CD14-positive monocyte (primary cell): ENCODE results near the gene GLB1L. TPM values are rescaled to one million over a fixed set of nuclear protein-coding genes. Genes with fewer than 3 reads are reported as not detected.

ENCODE experiments used
- DNase-seq, 3 donors: peaks; one replicate each; pipeline ENCODE4 v3.0.0-alpha.2; 2011 to 2022
- H2AFZ ChIP-seq: 2 replicates; pipeline ENCODE4 v1.6.0; 2012; ENCODE audit warnings: mild to moderate bottlenecking, low read depth, low read length, inconsistent platforms; ENCODE audit not compliant: insufficient read depth, poor library complexity, severe bottlenecking
- H3K27ac ChIP-seq, 2 donors: 1 replicate in 1 of 2; 2 replicates in 1 of 2; pipeline ENCODE4 v1.5.1; 2012 to 2013; ENCODE audit warnings: low read length in 2 of 2, control low read depth in 1 of 2, inconsistent platforms in 1 of 2, low read depth in 1 of 2, mild to moderate bottlenecking in 1 of 2
- H3K27me3 ChIP-seq, 2 donors: one replicate each; pipeline versions ENCODE4 v1.6.0 to v1.6.1; 2011 to 2013; ENCODE audit warnings: low read length in 2 of 2; ENCODE audit not compliant: control insufficient read depth in 2 of 2, insufficient read depth in 2 of 2
- H3K36me3 ChIP-seq, 2 donors: replicated peaks in 1 of 2; 1 replicate in 1 of 2; 2 replicates in 1 of 2; pipeline versions ENCODE4 v1.5.1 to v1.6.1; 2012 to 2013; ENCODE audit warnings: low read length in 2 of 2, control low read depth in 1 of 2, inconsistent platforms in 1 of 2, mild to moderate bottlenecking in 1 of 2; ENCODE audit not compliant: insufficient read depth in 2 of 2, control insufficient read depth in 1 of 2
- H3K4me1 ChIP-seq, 2 donors: 1 replicate in 1 of 2; 2 replicates in 1 of 2; pipeline versions ENCODE4 v1.5.1 to v1.6.1; 2012 to 2013; ENCODE audit warnings: low read length in 2 of 2, control low read depth in 1 of 2, inconsistent platforms in 1 of 2, mild to moderate bottlenecking in 1 of 2, moderate library complexity in 1 of 2; ENCODE audit not compliant: insufficient read depth in 2 of 2, control insufficient read depth in 1 of 2
- H3K4me2 ChIP-seq: replicated peaks from 2 replicates; pipeline ENCODE3; 2012; ENCODE audit warnings: low read length, moderate library complexity, mild to moderate bottlenecking; ENCODE audit not compliant: poor library complexity, severe bottlenecking; ENCODE audit errors: extremely low read depth
- H3K4me3 ChIP-seq, 3 experiments: fragments of 200-600 bp in 1 of 3; sonication (generic) in 1 of 3; replicated peaks in 1 of 3; 1 replicate in 2 of 3; 2 replicates in 1 of 3; pipeline ENCODE4 v1.5.1; 2011 to 2013; ENCODE audit warnings: low read length in 3 of 3, mild to moderate bottlenecking in 3 of 3, control low read depth in 2 of 3, low read depth in 2 of 3, inconsistent platforms in 1 of 3, moderate library complexity in 1 of 3
- H3K79me2 ChIP-seq: 2 replicates; pipeline ENCODE4 v1.6.0; 2012; ENCODE audit warnings: mild to moderate bottlenecking, control low read depth, inconsistent platforms, low read length, moderate library complexity; ENCODE audit not compliant: insufficient read depth
- H3K9ac ChIP-seq: 2 replicates; pipeline ENCODE4 v1.6.0; 2017; ENCODE audit warnings: low read length, mild to moderate bottlenecking; ENCODE audit not compliant: insufficient read depth, poor library complexity, severe bottlenecking
- H3K9me3 ChIP-seq, 2 donors: replicated peaks in 1 of 2; 1 replicate in 1 of 2; 2 replicates in 1 of 2; pipeline versions ENCODE4 v1.5.1 to v1.6.1; 2012 to 2013; ENCODE audit warnings: low read length in 2 of 2, control low read depth in 1 of 2; ENCODE audit not compliant: control insufficient read depth in 1 of 2, insufficient read depth in 1 of 2
- H4K20me1 ChIP-seq: 2 replicates; pipeline ENCODE4 v1.6.0; 2012; ENCODE audit warnings: mild to moderate bottlenecking, low read length, control low read depth, moderate library complexity; ENCODE audit not compliant: insufficient read depth
- H3K27ac Mint-ChIP-seq, 7 donors: one replicate each; pipeline ENCODE4 v1.8.0; 2020; ENCODE audit warnings: mild to moderate bottlenecking in 7 of 7, mixed read lengths in 7 of 7, moderate library complexity in 6 of 7, inconsistent platforms in 2 of 7
- H3K27me3 Mint-ChIP-seq, 3 donors: one replicate each; pipeline ENCODE4 v1.8.0; 2021 to 2022; ENCODE audit warnings: low read depth in 3 of 3, mild to moderate bottlenecking in 3 of 3, mixed read lengths in 3 of 3, moderate library complexity in 3 of 3, inconsistent platforms in 1 of 3
- H3K36me3 Mint-ChIP-seq, 2 donors: one replicate each; pipeline ENCODE4 v1.8.0; 2020; ENCODE audit warnings: mixed read lengths in 2 of 2, inconsistent platforms in 1 of 2, mild to moderate bottlenecking in 1 of 2
- H3K4me1 Mint-ChIP-seq: one replicate; pipeline ENCODE4 v1.8.0; 2020; ENCODE audit warnings: mild to moderate bottlenecking, mixed read lengths
- H3K4me3 Mint-ChIP-seq, 2 donors: one replicate each; pipeline ENCODE4 v1.8.0; 2020; ENCODE audit warnings: mild to moderate bottlenecking in 2 of 2, mixed read lengths in 2 of 2, moderate library complexity in 1 of 2
- H3K9me3 Mint-ChIP-seq, 7 donors: one replicate each; pipeline ENCODE4 v1.8.0; 2020 to 2022; ENCODE audit warnings: mixed read lengths in 7 of 7, mild to moderate bottlenecking in 6 of 7, moderate library complexity in 6 of 7, inconsistent platforms in 2 of 7
- CTCF ChIP-seq: fragments of 200-600 bp; IDR thresholded peaks from one replicate; pipeline ENCODE4 v1.8.0; 2022; ENCODE audit warnings: antibody characterized with exemption, mild to moderate bottlenecking
- WGBS: methylation state at CpG from one replicate; pipeline ENCODE4 v1.1.5; 2013; ENCODE audit warnings: missing lambda C conversion rate; ENCODE audit not compliant: insufficient coverage; 5-methylcytosine and 5-hydroxymethylcytosine counted together
- intact Hi-C, 2 donors: fragments of 100-400 bp; cut with micrococcal nuclease; formaldehyde crosslinking; loops; one replicate each; pipeline versions ENCODE4 v1.15.0 to v1.15.1; 2023
- polyA plus RNA-seq, 3 donors: library from polyadenylated mRNA; depleted of rRNA in 1 of 3; unstranded in 2 of 3; stranded (reverse) in 1 of 3; fragments of 300-500 nt in 2 of 3; fragments of >200 nt in 1 of 3; fragmentation: Illumina TruSeq in 2 of 3; gene quantifications; 1 replicate in 2 of 3; 2 replicates in 1 of 3; pipeline ENCODE4 v1.2.3, GENCODE V29; 2012 to 2021

GLB1L gene
- polyA plus RNA-seq, 3 donors = 4.0 to 11.7 (median 7.7) TPM

- Mint-ChIP-seq H3K4me1 (peaks cover 33% of the 10 kb centered on the region), H3K4me3 (peak overlapping the region in 1 of 2 donors; percentile 55), H3K27me3 (peaks cover 31 to 39% (median 37%) of the 10 kb centered on the region in 3 donors), H3K36me3 (peaks cover 43 to 49% of the 10 kb centered on the region in 2 donors), H3K9me3 (peaks cover 0 to 11% (median 2%) of the 10 kb centered on the region in 7 donors), H3K27ac (no peak overlapping the region)
- no peak overlapping the region for H3K4me2 ChIP-seq
- H3K9me3 ChIP-seq = no peaks in the 10 kb centered on the region
- H3K79me2 ChIP-seq = no peaks in the 10 kb centered on the region
- no peak overlapping the region for H3K4me3 ChIP-seq
- H3K9ac ChIP-seq = no peak overlapping the region
- no peak overlapping the region for H2AFZ ChIP-seq
- peaks cover 0 to 31% of the 10 kb centered on the region in 2 donors for H3K27me3 ChIP-seq
- no peak for DNase-seq
- no peak overlapping the region for H3K27ac ChIP-seq
- H3K36me3 ChIP-seq = peaks cover 19 to 22% of the 10 kb centered on the region in 2 donors
- peaks cover 32 to 37% of the 10 kb centered on the region in 2 donors for H3K4me1 ChIP-seq
- no peak for TF ChIP-seq CTCF
- peaks cover 34% of the 10 kb centered on the region for H4K20me1 ChIP-seq
- WGBS = 97% methylated on average over 6 of the region's 6 CpGs
- intact Hi-C loops = loop anchor here (5.0 kb wide), 2 partner anchors 36 to 39 kb away; partner anchors contain the start of genes TUBA4A (in 2 of the 2), TUBA4B (in 2 of the 2), CNPPD1 (in 1 of the 2) and RETREG2 (in 1 of the 2)
These were observed 28.7 kb downstream of the GLB1L start for GRCh38 chr2:219216535-219216915.

GRCh38 chr2:219215871-219216534 lies 29.2 kb downstream of the GLB1L start:
- H3K36me3 Mint-ChIP-seq = peaks cover 40 to 44% of the 10 kb centered on the region in 2 donors
- H3K4me2 ChIP-seq = no peak overlapping the region

More at GRCh38 chr2:219215871-219216534, 29.2 kb downstream of the GLB1L start:
- Mint-ChIP-seq H3K9me3 (peaks cover 0 to 11% (median 0%) of the 10 kb centered on the region in 7 donors), H3K4me1 (peaks cover 35% of the 10 kb centered on the region), H3K27me3 (peaks cover 27 to 38% (median 32%) of the 10 kb centered on the region in 3 donors), H3K4me3 (peak overlapping the region in 1 of 2 donors; percentile 26), H3K27ac (no peak overlapping the region)
- Histone ChIP-seq H2AFZ (no peak overlapping the region), H3K79me2 (no peaks in the 10 kb centered on the region), H3K9me3 (no peaks in the 10 kb centered on the region), H3K9ac (no peak overlapping the region), H3K27ac (no peak overlapping the region), H3K36me3 (peaks cover 14 to 17% of the 10 kb centered on the region in 2 donors), H4K20me1 (peaks cover 29% of the 10 kb centered on the region), H3K27me3 (peaks cover 0 to 27% of the 10 kb centered on the region in 2 donors), H3K4me3 (no peak overlapping the region), H3K4me1 (peaks cover 34 to 37% of the 10 kb centered on the region in 2 donors)
- TF ChIP-seq CTCF = no peak
- no peak for DNase-seq
- WGBS = 94% methylated on average over 24 of the region's 27 CpGs
- intact Hi-C loops = loop anchor here (5.0 kb wide), 2 partner anchors 36 to 39 kb away; partner anchors contain the start of genes TUBA4A (in 2 of the 2), TUBA4B (in 2 of the 2), CNPPD1 (in 1 of the 2) and RETREG2 (in 1 of the 2)
